ENCODE data around the gene FAM209A.
"Not testable (repeated sequence)": the region's sequence is repeated elsewhere in the genome, so short reads cannot be mapped to it uniquely, and the experiment has no call there.

The FAM209A gene

GRCh38 chr20:56524444-56524843 is at the start of gene FAM209A:
Gene FAM209A (plus strand): TSS chr20:56524744. CDS start chr20:56524809, 65 bp downstream.
- not testable (repeated sequence) for DNase-seq (ENCODE audit: low read depth in 2 of 2, low spot score in 1 of 2)

GRCh38 chr20:56483970-56484369 is 40.6 kb upstream of the FAM209A start:
- DNase-seq (ENCODE audit: low read depth in 2 of 2, low spot score in 1 of 2) = no peak

- no peak for DNase-seq (ENCODE audit: low read depth in 2 of 2, low spot score in 1 of 2)
Observed at GRCh38 chr20:56487216-56487615, 37.3 kb upstream of the FAM209A start.

GRCh38 chr20:56488566-56488965 is 36.0 kb upstream of the FAM209A start:
- DNase-seq (ENCODE audit: low read depth in 2 of 2, low spot score in 1 of 2) = no peak

- DNase-seq (ENCODE audit: low read depth in 2 of 2, low spot score in 1 of 2) = no peak
Observed at GRCh38 chr20:56501116-56501515, 23.4 kb upstream of the FAM209A start.

GRCh38 chr20:56503916-56504315 is 20.6 kb upstream of the FAM209A start:
- no peak for DNase-seq (ENCODE audit: low read depth in 2 of 2, low spot score in 1 of 2)

- DNase-seq (ENCODE audit: low read depth in 2 of 2, low spot score in 1 of 2) = no peak
Observed at GRCh38 chr20:56504373-56505005, 20.1 kb upstream of the FAM209A start.

GRCh38 chr20:56506103-56506502 is 18.4 kb upstream of the FAM209A start:
- DNase-seq (ENCODE audit: low read depth in 2 of 2, low spot score in 1 of 2) = no peak

GRCh38 chr20:56511926-56512325 is 12.6 kb upstream of the FAM209A start:
- DNase-seq (ENCODE audit: low read depth in 2 of 2, low spot score in 1 of 2) = no peak

- DNase-seq (ENCODE audit: low read depth in 2 of 2, low spot score in 1 of 2) = no peak
Observed at GRCh38 chr20:56513161-56514150, 11.1 kb upstream of the FAM209A start.

GRCh38 chr20:56516631-56517030 is 7.9 kb upstream of the FAM209A start:
- no peak for DNase-seq (ENCODE audit: low read depth in 2 of 2, low spot score in 1 of 2)

- DNase-seq (ENCODE audit: low read depth in 2 of 2, low spot score in 1 of 2) = no peak
Observed at GRCh38 chr20:56517211-56517610, 7.3 kb upstream of the FAM209A start.

- DNase-seq (ENCODE audit: low read depth in 2 of 2, low spot score in 1 of 2) = no peak
Observed at GRCh38 chr20:56517641-56518040, 6.9 kb upstream of the FAM209A start.

GRCh38 chr20:56518126-56518525 is 6.4 kb upstream of the FAM209A start:
- DNase-seq (ENCODE audit: low read depth in 2 of 2, low spot score in 1 of 2) = no peak

- no peak for DNase-seq (ENCODE audit: low read depth in 2 of 2, low spot score in 1 of 2)
Observed at GRCh38 chr20:56518721-56519398, 5.7 kb upstream of the FAM209A start.

GRCh38 chr20:56519551-56519950 is 5.0 kb upstream of the FAM209A start:
- DNase-seq (ENCODE audit: low read depth in 2 of 2, low spot score in 1 of 2) = no peak

- no peak for DNase-seq (ENCODE audit: low read depth in 2 of 2, low spot score in 1 of 2)
Observed at GRCh38 chr20:56520180-56520579, 4.4 kb upstream of the FAM209A start.

GRCh38 chr20:56520746-56521354 is 3.7 kb upstream of the FAM209A start:
- DNase-seq (ENCODE audit: low read depth in 2 of 2, low spot score in 1 of 2) = not testable (repeated sequence)

GRCh38 chr20:56522311-56522710 is 2.2 kb upstream of the FAM209A start:
- no peak for DNase-seq (ENCODE audit: low read depth in 2 of 2, low spot score in 1 of 2)

GRCh38 chr20:56527521-56527920 is 3.0 kb downstream of the FAM209A start:
- DNase-seq (ENCODE audit: low read depth in 2 of 2, low spot score in 1 of 2) = no peak

GRCh38 chr20:56532946-56533345 is 8.4 kb downstream of the FAM209A start, which contains the start of gene FAM209B:
Gene FAM209B (plus strand): TSS chr20:56533246. CDS start chr20:56533342, 96 bp downstream.
- DNase-seq (ENCODE audit: low read depth in 2 of 2, low spot score in 1 of 2) = not testable (repeated sequence)
